ENCODE measurements around the gene LPCAT2. TPM values are rescaled to one million over a fixed set of nuclear protein-coding genes. Genes with fewer than 3 reads are reported as not detected.

The LPCAT2 gene
- polyA plus RNA-seq, 12 donors = 15.1 to 35.7 (median 24.7) TPM; not detected in 1

DNA sequence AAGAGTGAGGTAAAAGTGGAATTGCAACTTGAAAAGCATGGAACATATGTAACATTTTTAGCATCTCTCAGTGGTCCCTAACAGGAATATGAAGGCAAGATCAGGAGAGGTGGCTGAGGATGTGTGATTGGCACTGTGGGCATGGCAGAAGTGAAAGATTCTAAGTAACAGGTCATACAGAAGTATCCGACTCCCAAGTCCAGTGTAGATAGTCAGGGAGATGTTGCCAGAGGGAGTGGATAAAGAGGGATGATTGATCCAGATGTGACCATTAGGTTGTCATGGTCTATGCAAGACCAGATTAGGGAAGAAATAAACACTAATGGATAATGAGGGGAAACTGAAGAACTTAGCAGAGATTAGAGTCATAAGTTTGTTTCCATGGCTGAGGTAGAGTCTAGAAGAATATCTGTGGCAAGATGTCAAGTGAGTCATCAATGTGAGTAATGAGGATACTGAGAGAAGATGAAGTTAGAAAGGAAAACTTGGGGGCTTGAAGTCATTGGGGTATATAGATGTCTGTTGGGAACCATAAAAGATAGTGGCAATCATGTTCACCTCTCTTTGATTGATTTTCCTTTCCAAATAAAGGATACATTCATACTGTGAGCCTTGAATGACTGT, 33.7 kb downstream of the LPCAT2 start:
- DNase-seq = peak; percentile 43

DNA sequence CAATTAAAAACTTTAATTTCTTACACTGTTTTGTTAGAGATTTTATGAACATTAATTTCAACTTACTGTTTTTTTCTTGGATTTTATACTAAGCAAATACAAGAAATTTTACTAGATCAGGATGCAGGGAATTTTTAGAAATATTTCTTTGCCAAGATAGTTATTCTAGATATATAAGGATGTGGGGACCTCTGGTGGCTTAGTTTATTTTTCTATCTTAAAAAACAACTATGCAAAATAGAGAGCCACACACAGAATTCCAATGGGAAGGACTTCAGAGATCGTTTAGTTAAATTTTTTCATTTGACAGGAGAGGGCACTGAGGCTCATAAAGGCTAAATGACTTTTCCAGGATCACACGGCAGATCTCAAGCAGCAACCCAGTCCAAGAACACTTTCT, 34.6 kb downstream of the LPCAT2 start:
- peak; percentile 63 for DNase-seq

DNA sequence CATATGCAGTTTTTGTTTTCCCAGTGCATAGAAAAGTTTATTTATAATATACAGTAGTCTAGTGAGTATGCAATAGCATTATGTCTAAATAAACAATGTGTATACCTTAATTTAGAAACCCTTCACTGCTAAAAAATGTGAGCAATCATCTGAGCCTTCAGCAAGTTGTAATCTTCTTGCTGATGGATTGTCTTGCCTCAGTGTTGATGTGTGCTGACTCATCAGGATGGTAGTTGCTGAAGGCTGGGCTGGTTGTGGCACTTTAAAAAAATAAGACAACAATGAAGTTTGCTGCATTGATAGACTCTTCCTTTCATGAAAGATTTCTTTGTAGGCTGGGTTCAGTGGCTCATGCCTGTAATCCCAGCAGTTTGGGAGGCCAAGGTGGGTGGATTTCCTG, 43.7 kb downstream of the LPCAT2 start:
- no peak for DNase-seq

DNA sequence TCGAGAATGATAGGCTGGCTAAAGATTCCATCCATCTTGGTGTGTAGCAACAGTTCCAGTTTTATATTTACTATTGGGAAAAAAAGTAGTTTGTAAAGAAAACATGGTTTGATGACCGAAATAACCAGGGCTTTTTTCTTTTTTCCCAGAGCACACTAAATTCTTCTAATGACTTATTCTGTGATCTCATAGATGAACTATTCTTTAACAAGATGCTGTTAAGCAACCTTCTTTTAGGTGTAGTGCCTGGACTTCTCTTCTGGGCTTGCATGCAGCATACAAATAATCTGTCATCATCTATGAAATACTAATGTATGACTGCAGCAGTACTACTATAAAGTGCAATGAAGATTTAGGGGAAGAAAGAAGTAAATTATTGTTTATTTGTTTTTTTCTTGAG, 46.6 kb downstream of the LPCAT2 start:
- no peak for DNase-seq

DNA sequence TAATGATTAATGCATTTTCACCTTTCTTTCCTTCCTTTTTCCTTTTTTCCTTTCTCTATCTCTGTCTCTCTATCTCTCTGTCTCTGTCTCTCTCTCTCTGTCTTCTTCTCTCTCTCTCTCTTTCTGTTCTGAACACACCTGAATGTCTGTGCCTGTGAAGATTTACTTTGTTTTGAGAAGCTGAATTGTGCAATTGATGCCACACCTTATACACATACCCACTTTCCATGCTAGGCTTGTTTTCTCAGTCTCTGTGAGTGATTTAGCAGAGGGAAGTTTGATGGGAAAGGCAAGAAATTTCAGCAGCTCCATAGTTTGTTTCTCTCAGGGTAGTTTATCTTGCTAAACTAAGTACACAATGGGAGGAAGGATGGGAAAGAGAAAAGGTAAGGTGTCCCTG, 48.3 kb downstream of the LPCAT2 start:
- DNase-seq = no peak

DNA sequence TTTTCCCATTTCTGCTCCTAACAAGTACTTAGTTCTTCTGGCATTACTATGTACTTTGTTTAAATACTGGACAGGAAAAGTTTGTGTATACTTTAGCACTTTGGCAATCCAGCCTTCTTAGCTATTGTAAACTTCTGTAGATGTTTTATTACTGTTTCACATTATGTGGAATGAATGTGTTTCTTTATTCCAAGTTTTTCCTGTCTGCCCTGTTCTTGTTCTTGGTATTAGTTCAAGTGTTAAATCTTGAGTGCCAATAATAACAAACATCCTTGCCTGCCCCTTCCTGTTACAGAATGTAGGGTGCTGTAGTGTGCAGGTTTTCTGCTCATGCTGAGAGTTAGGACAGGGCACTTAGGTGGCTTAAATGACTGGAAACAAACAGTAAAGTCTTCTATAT, 50.4 kb downstream of the LPCAT2 start:
- no peak for DNase-seq

DNA sequence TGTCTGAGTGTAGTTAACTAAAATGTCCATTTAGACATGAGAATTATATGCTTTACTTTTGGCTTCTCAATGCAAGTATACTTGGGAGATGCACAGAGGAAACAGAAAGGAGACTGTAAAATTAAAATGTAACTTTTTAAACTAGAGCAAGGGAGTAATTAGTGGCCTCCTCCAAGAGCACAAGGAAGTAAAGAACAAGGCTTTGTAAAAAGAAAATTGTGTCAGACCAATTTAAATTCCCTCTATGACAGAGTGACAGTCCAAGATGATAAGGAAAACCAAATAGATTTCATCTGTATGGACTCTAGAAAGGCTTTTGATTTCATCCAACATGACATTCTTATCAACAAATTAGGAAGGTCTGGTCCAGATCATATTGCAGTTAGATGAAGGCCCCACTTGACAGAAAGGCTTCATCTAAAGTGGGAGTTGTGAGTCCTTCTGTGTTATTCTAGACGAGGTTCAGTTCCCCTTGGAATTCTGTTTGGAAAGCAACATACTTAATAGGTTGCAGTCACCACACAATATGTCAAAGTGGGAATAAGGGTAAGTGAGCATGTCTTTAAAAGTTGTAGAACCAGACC, 51.2 kb downstream of the LPCAT2 start:
- DNase-seq = no peak

DNA sequence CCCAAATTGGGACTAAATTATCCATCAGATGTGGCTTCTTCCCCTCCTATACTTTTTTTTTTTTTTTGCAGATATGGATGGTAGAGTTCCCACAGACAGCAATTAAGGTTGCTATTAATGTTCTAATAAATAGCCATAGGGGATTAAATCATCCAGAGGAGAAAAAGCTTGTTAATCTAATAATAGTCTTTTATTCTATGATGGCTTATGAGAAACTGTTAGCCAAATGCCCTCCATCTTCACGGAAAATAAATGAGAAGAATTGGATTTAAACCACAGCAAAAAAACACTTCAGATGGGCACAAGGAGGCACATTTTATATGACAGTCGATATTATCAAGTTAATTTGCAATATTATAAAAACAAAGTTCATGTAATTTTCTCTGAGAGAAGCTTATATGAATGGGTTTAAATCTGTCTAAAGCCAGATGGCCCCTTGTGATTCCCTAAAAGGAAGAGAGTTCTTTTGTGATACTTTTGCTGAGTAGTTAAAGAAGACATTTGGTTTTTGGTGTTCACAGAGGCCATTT, 52.5 kb downstream of the LPCAT2 start:
- DNase-seq = no peak

DNA sequence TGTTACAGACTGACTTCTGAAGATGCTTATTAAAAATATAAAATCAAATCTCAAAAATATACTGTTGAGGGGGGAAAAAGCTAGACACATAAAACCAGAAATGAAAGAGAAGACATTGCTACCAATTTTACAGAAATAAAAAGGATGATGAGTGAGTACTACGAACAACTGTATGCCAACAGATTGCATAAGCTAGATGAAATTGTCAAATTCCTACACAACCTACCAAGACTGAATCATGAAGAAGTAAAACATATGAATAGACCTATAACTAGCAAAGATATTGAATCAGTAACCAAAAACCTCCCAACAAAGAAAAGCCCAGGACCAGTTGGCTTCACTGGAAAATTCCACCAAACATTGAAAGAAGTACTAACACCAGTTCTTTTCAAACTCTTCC, 54.1 kb downstream of the LPCAT2 start:
- no peak for DNase-seq

DNA sequence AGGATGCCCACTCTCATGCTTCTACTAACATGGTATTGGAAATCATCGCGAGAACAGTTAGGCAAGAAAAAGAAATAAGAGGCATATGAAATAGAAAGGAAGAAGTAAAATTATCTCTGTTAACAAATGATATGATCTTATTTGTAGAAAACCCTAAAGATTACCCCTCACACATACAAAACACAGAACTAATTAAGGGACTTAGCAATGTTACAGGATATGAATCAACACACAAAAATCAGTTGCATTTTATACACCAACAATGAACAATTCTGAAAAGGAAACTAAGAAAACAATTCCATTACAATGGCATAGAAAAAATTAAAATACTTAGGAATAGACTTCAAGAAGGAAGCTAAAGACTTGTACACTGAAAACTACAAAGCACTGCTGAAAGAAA, 54.9 kb downstream of the LPCAT2 start:
- DNase-seq = no peak

DNA sequence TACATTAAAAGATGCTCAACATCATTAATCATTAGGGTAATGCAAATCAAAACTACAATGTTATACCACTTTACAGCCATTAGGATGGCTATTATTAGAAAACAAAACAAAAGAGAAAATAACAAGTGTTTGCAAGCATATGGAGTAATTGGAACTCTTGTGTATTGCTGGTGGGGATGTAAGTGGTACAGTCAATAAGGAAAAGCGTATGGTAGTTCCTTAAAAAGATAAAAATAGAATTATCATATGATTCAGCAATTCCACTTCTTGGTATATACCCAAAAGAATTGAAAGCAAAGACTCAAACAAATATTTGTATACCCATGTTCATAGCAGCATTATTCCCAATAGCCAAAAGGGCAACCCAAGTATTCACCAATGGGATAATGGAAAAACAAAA, 56.2 kb downstream of the LPCAT2 start:
- no peak for DNase-seq

DNA sequence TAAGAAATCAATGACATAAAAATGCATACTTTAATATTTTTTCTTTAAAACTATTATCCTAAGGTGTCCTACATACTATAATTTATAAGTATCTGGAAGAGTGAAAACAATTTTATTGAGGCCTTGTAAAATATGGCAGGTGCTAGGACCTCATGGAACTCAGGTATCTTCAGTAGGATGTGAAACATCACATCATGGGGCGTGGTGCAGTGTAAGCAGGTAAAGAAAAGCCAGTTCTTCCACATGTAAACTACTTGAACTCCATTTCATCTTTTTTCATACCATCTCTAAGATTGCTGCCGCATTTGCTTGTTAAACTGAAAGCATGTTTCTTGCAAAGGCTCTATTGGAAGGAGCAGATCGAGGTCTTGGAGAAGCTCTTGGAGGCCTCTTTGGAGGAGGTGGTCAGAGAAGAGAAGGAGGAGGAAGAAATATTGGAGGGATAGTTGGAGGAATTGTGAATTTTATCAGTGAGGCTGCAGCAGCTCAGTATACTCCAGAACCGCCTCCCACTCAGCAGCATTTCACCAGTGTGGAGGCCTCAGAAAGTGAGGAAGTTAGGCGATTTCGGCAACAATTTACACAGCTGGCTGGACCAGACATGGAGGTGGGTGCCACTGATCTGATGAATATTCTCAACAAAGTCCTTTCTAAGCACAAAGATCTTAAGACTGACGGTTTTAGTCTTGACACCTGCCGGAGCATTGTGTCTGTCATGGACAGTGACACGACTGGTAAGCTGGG, 57.7 kb downstream of the LPCAT2 start, which contains the start of gene CAPNS2:
Gene CAPNS2, plus strand, starts transcription at position 253 of the 744 bp plus-strand sequence. Its CDS starts 73 bp downstream, at position 326.
- no peak for DNase-seq

DNA sequence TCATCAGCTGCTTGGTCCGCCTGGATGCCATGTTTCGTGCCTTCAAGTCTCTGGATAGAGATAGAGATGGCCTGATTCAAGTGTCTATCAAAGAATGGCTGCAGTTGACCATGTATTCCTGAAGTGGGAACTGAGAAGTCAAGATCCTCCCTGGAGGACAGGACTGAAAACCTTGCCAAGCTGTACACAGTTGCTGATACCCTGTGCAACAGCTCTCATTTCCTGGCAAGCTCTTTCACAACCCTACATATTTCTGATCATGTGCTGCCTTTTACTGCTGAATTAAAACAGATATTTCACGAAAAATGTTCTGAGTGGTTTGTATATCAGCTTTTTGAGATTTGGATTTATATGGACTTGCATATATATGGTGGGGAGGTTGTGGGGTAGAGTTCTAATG, 58.5 kb downstream of the LPCAT2 start:
- no peak for DNase-seq

DNA sequence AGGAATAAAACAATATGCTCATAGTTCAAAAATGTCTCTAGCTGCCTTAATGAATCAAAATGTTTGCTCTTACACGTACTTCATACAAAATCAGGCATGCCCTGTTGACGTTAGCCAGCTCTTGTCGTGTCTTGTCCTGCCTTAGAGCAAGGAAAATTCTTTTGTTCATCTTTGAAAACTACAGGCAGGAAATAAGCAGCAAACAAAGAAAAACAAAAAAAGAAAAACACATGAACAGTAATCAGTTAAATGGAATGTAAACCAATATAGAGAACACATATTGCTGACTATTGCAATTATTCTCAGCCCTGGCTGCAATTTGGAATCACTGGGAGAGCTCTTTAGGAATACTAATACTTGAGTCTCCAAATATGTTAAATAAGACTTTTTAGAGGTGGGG, 59.3 kb downstream of the LPCAT2 start:
- no peak for DNase-seq

DNA sequence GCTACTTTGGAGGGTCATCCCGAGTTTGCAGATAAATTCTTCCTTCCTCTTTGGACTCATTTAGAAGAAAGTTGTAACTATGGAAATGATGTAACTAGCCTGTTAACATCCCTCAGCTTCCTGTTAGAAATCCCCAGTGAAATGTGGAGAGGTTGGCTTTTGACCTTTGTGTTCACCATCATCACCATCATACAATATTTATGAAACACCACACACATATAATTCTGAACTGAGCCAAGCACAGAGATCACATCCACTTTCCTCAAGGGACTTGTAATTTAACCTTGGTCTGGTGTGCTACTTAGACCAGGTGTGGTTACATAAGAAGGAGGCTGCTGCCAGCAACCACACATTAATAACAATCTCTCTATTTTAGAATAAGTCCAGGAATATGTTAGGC, 60.2 kb downstream of the LPCAT2 start:
- DNase-seq = peak; percentile 71

DNA sequence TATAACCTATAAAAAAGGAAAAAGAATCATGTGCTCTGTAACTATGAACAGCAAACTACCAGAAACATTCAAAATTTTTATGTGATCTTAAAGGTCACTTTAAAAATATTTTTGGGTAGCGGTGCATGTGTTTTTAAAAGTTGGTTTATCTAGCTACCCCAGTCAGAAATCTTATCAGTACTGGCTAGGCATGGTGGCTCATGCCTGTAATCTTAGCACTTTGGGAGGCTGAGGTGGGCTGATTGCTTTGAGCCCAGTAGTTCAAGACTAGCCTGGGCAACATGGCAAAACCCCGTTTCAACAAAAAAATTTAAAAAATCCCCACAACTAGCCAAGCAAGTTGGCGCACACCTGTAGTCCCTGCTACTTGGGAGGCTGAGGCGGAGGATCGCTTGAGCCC, 61.3 kb downstream of the LPCAT2 start:
- no peak for DNase-seq

DNA sequence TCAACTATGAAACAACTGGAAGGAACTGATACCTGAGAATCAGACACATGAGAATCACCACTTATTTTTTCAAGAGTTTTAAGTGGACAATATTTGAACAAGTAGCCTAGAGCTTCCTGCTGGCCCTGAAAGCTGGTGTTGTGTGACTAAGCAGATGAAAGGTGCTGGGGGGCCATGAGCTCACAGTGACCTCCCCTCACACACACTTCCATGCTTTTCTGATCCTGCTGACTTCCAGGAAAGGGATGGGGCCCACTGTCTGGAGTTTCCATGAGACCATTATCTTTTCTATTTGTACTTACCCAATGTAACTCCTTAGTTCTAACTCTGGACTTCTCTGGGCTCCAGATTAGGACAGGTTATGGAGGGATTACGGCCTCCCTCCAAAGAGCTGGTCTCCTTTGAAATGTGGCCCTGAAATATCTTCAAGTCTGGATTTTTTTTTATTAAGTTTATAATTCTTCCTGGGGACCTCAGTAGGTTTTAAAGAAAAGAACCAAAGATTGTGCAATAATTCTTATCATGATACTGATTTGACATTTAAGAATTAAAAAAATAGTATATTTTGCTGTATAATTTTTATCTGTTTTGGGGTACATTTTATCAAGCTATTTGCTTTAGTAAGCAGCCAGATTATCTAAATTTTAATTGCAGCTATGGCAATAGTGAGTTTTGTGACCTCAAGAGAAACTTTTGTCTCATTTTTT, 62.5 kb downstream of the LPCAT2 start:
- no peak for DNase-seq

DNA sequence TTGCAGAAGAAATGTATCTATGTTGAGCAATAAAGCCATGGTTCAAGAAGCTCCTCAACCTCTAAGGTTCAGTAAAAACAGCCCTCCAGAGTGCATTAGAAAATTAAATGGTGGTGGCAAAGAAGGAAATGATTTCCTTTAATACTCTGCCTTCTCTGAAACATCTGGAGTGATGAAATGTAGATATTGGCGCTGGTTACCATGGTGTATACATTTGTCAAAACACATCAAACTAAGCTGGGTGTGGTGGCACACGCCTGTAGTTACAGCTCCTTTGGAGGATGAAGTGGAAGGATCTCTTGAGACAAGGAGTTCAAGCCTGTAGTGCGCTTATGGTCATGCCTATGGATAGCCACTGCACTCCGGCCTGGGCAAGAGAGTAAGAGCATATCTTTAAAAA, 63.6 kb downstream of the LPCAT2 start:
- DNase-seq = no peak

DNA sequence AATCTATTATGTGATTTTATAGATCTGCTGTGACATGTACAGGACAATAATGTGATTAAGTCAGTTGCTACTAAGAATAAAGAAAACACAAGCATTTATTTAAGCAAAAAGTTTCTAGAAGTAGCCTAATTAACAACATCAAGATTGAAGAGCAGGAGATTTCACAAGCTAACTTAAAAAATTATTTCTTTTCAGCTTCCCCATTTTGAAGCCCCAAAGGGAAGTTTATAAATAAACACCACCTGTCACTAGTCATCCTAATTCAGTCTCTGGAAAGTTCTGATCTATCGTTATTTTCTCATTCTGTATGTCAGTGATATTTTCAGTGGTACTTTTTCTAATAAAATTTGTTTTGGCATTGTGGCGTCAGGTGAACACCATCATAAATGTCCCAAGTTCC, 65.9 kb downstream of the LPCAT2 start:
- peak; percentile 31 for DNase-seq

DNA sequence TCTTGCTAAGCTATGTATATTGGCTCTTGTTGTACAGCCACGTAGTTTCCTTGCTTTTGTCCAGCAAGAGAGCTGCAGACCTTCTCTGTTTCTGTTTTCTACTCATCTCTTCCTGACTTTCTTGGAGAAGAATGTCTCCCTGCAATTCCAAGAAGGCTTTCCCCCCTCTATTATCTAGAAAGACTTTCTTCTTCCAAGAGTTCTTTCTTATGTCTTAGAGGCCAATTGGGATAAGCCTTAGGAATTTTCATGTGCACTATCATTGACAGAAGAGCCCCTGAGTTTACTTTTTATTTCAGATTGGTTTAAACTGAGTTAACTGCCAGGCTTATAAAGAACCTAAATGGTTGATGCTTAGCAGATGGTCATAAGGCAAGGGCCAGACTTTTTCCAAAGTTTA, 66.6 kb downstream of the LPCAT2 start:
- peak; percentile 80 for DNase-seq

DNA sequence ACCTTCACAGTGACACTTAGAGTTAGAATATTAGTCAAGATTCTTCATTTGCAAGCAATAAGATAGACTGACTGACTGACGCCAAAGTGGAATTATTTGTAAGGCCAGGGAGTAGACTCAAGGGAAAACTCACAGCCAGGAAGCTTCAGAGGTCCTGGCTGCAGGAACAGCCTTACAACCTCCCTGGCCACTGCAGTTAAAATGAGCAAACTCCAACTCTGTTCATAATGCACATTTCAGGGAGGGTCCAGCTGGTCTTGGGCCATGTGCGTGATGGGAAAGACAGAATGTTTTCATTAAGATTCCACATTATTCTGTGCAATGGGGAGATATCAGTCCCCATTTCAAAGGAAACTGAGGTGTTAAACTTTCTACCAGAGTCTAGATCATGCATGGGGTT, 67.5 kb downstream of the LPCAT2 start:
- peak; percentile 91 for DNase-seq

DNA sequence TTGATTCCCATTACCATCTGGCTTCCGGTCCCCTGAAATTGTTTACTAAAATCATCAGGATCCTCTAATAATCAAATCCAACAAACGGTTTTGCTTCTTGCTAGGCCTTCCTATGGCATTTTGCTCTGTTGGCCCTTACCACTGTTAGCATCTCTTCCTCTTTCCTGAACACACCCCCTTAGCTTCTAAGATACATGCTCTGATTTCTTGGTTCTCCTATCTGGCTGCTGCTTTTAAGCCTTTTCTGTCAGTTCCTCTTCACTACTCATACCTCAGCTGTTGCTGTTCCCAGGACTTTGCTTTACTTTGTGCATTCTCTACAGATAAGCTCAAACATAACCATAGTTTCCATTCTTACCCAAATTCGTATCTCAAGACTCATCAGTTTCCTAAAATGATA, 69.0 kb downstream of the LPCAT2 start:
- no peak for DNase-seq
